Measurements from ENCODE around the gene KDM4C.

The KDM4C gene

GRCh38 chr9:7132605-7133004 lies 374.8 kb downstream of the KDM4C start:
- no peak for TF ChIP-seq CTCF (IDR thresholded peaks at IDR 0.05; ENCODE audit: low read depth, low read length)
- DNase-seq (ENCODE audit: low read depth in 2 of 2): no peak
- H3K4me3 ChIP-seq (replicated peaks in 1 of 2; ENCODE audit: low read depth in 2 of 2, low read length in 2 of 2): no peak overlapping the region

GRCh38 chr9:7135735-7136134 lies 378.0 kb downstream of the KDM4C start:
- no peak for DNase-seq (ENCODE audit: low read depth in 2 of 2)
- no peak for TF ChIP-seq CTCF (IDR thresholded peaks at IDR 0.05; ENCODE audit: low read depth, low read length)
- H3K4me3 ChIP-seq (replicated peaks in 1 of 2; ENCODE audit: low read depth in 2 of 2, low read length in 2 of 2): no peak overlapping the region

- TF ChIP-seq CTCF (IDR thresholded peaks at IDR 0.05; ENCODE audit: low read depth, low read length): no peak
- DNase-seq (ENCODE audit: low read depth in 2 of 2): no peak
Measured at GRCh38 chr9:7137040-7137439, 379.3 kb downstream of the KDM4C start.

GRCh38 chr9:7137571-7137970 lies 379.8 kb downstream of the KDM4C start:
- TF ChIP-seq CTCF (IDR thresholded peaks at IDR 0.05; ENCODE audit: low read depth, low read length): no peak
- DNase-seq (ENCODE audit: low read depth in 2 of 2): no peak
- no peak overlapping the region for H3K4me3 ChIP-seq (replicated peaks in 1 of 2; ENCODE audit: low read depth in 2 of 2, low read length in 2 of 2)

More at GRCh38 chr9:7137040-7137439, 379.3 kb downstream of the KDM4C start:
- no peak overlapping the region for H3K4me3 ChIP-seq (replicated peaks in 1 of 2; ENCODE audit: low read depth in 2 of 2, low read length in 2 of 2)

- TF ChIP-seq CTCF (IDR thresholded peaks at IDR 0.05; ENCODE audit: low read depth, low read length): no peak
- H3K4me3 ChIP-seq (replicated peaks in 1 of 2; ENCODE audit: low read depth in 2 of 2, low read length in 2 of 2): no peak overlapping the region
Measured at GRCh38 chr9:7139886-7140285, 382.1 kb downstream of the KDM4C start.

GRCh38 chr9:7140401-7140800 lies 382.6 kb downstream of the KDM4C start:
- no peak for TF ChIP-seq CTCF (IDR thresholded peaks at IDR 0.05; ENCODE audit: low read depth, low read length)
- DNase-seq (ENCODE audit: low read depth in 2 of 2): no peak
- H3K4me3 ChIP-seq (replicated peaks in 1 of 2; ENCODE audit: low read depth in 2 of 2, low read length in 2 of 2): no peak overlapping the region

More at GRCh38 chr9:7139886-7140285, 382.1 kb downstream of the KDM4C start:
- no peak for DNase-seq (ENCODE audit: low read depth in 2 of 2)

GRCh38 chr9:7143645-7144200 lies 385.9 kb downstream of the KDM4C start:
- no peak for DNase-seq (ENCODE audit: low read depth in 2 of 2)
- no peak overlapping the region for H3K4me3 ChIP-seq (replicated peaks in 1 of 2; ENCODE audit: low read depth in 2 of 2, low read length in 2 of 2)
- no peak for TF ChIP-seq CTCF (IDR thresholded peaks at IDR 0.05; ENCODE audit: low read depth, low read length)
